GM12878 (cell line): ENCODE results near the gene ANGPTL2. TPM values are rescaled to one million over a fixed set of nuclear protein-coding genes. Genes with fewer than 3 reads are reported as not detected.
"Not testable (repeated sequence)": the region's sequence is repeated elsewhere in the genome, so short reads cannot be mapped to it uniquely, and the experiment has no call there.

Experiments
- ATAC-seq: fragments of 200-7000 bp; cut with Tn5 transposase; 3 replicates; pipeline ENCODE4 v1.9.1; 2020; ENCODE audit warnings: mild to moderate bottlenecking, moderate library complexity
- BruUV-seq: library from RNA; stranded (reverse); fragments of 400-500 nt; replicated peaks from 2 replicates; lab custom pipeline; 2021; lab: Mats Ljungman, UMichigan
- CTCF ChIA-PET: fragments of 300-600 bp; sonication (Branson Sonifier 250); formaldehyde crosslinking; extraction: SDS; loops from one replicate; lab custom pipeline; 2021; ENCODE audit warnings: inconsistent platforms; lab: Yijun Ruan, JAX
- POLR2A ChIA-PET: fragments of 350-600 bp; formaldehyde crosslinking; extraction: SDS; loops from one replicate; lab custom pipeline; 2021; ENCODE audit warnings: inconsistent platforms; lab: Charles Lee
- RAD21 ChIA-PET: fragments of 300-600 bp; sonication (Branson Sonifier 250); formaldehyde crosslinking; loops from one replicate; lab custom pipeline; 2023; ENCODE audit warnings: antibody characterized with exemption; ENCODE audit not compliant: unreplicated experiment; lab: Charles Lee
- SMC1A ChIA-PET: fragments of 300-600 bp; sonication (Branson Sonifier 250); formaldehyde crosslinking; loops from one replicate; lab custom pipeline; 2023; ENCODE audit not compliant: unreplicated experiment, uncharacterized antibody; lab: Charles Lee
- DNase-seq: peaks from one replicate; pipeline ENCODE4 v3.0.0-alpha.2; 2011; ENCODE audit warnings: low read depth, low spot score
- FAIRE-seq: peaks from 3 replicates; lab custom pipeline; 2011; peaks lifted over from hg19 to GRCh38; lab: Jason Lieb, UNC
- H2AFZ ChIP-seq: 2 replicates; pipeline ENCODE4 v1.6.0; 2011; ENCODE audit warnings: low read depth, low read length, control low read depth; ENCODE audit not compliant: control insufficient read depth
- H3K27ac ChIP-seq: 2 replicates; pipeline ENCODE4 v1.5.1; 2011; ENCODE audit warnings: control low read depth; ENCODE audit not compliant: control insufficient read depth, insufficient read depth
- H3K27me3 ChIP-seq, 2 experiments: replicated peaks in 1 of 2; 2 replicates each; pipeline versions ENCODE4 v1.6.0 to v1.6.1; 2011; ENCODE audit warnings: low read length in 1 of 2; ENCODE audit not compliant: control insufficient read depth in 2 of 2, insufficient read depth in 2 of 2
- H3K36me3 ChIP-seq, 2 experiments: 2 replicates each; pipeline ENCODE4 v1.5.1; 2011; ENCODE audit warnings: low read length in 1 of 2; ENCODE audit not compliant: control insufficient read depth in 2 of 2, insufficient read depth in 2 of 2
- H3K4me1 ChIP-seq: 2 replicates; pipeline ENCODE4 v1.6.1; 2011; ENCODE audit warnings: mild to moderate bottlenecking, low read length, moderate library complexity, mixed read lengths; ENCODE audit not compliant: control insufficient read depth, insufficient read depth
- H3K4me2 ChIP-seq: 2 replicates; pipeline ENCODE4 v1.6.0; 2011; ENCODE audit warnings: control low read depth; ENCODE audit not compliant: control insufficient read depth, insufficient read depth
- H3K4me3 ChIP-seq: fragments of 200-600 bp; sonication (generic); 2 replicates; pipeline ENCODE4 v1.5.1; 2016
- H3K79me2 ChIP-seq: 2 replicates; pipeline ENCODE4 v1.6.0; 2011; ENCODE audit warnings: low read length; ENCODE audit not compliant: control insufficient read depth, insufficient read depth
- H3K9ac ChIP-seq: 2 replicates; pipeline ENCODE4 v1.8.0; 2011; ENCODE audit warnings: low read length, control low read depth, mixed read lengths; ENCODE audit not compliant: control insufficient read depth, insufficient read depth
- H3K9me3 ChIP-seq: replicated peaks from 3 replicates; pipeline ENCODE4 v1.5.1; 2011; ENCODE audit warnings: mild to moderate bottlenecking, low read length; ENCODE audit not compliant: control insufficient read depth, insufficient read depth
- H4K20me1 ChIP-seq: 2 replicates; pipeline ENCODE4 v1.6.0; 2011; ENCODE audit not compliant: control insufficient read depth, insufficient read depth
- BHLHE40 ChIP-seq, 2 experiments: fragments of 450-650 bp in 1 of 2; IDR thresholded peaks; 2 replicates each; pipeline ENCODE4 v1.6.1; 2011 to 2017; ENCODE audit warnings: low read depth in 2 of 2, borderline replicate concordance in 1 of 2, improper control_type of control experiment in 1 of 2, low read length in 1 of 2, mild to moderate bottlenecking in 1 of 2
- CHD1 ChIP-seq: IDR thresholded peaks from 2 replicates; pipeline ENCODE4 v1.6.1; 2012; ENCODE audit warnings: low read depth, low read length, improper control_type of control experiment
- HSF1 ChIP-seq: fragments of 150-350 bp; IDR thresholded peaks from 2 replicates; pipeline ENCODE4 v1.6.1; 2014; ENCODE audit warnings: mild to moderate bottlenecking, low read depth, low read length
- PKNOX1 ChIP-seq: fragments of 450-650 bp; IDR thresholded peaks from 2 replicates; pipeline ENCODE4 v1.6.1; 2016; ENCODE audit warnings: mild to moderate bottlenecking
- SRF ChIP-seq, 2 experiments: IDR thresholded peaks; 2 replicates each; pipeline ENCODE4 v1.6.1; 2011; ENCODE audit warnings: low read depth in 2 of 2, low read length in 2 of 2, mild to moderate bottlenecking in 1 of 2, moderate library complexity in 1 of 2
- TCF12 ChIP-seq: IDR thresholded peaks from 2 replicates; pipeline ENCODE4 v1.6.1; 2011; ENCODE audit warnings: low read depth, mild to moderate bottlenecking, low read length
- ZBTB33 ChIP-seq: fragments of 450-650 bp; IDR thresholded peaks from 2 replicates; pipeline ENCODE4 v1.6.1; 2017; ENCODE audit warnings: mild to moderate bottlenecking
- ZSCAN29 ChIP-seq: fragments of 450-650 bp; IDR thresholded peaks from 2 replicates; pipeline ENCODE4 v1.6.1; 2017; ENCODE audit warnings: mild to moderate bottlenecking, moderate library complexity
- WGBS: methylation state at CpG from one replicate; pipeline ENCODE4 v1.1.6; 2016; ENCODE audit warnings: low lambda C conversion rate; ENCODE audit not compliant: insufficient replicate concordance, insufficient coverage; ENCODE audit errors: missing lambda C conversion rate; 5-methylcytosine and 5-hydroxymethylcytosine counted together
- in situ Hi-C: fragments of 300-500 bp; cut with MboI; formaldehyde crosslinking; loops from 9 replicates; pipeline ENCODE4 v1.14.3; 2018; ENCODE audit warnings: mixed read lengths
- intact Hi-C: fragments of 100-400 bp; cut with micrococcal nuclease; formaldehyde crosslinking; loops from one replicate; pipeline ENCODE4 v1.14.2; 2022; ENCODE audit not compliant: unreplicated experiment
- polyA plus RNA-seq, 11 experiments: library from polyadenylated mRNA; depleted of rRNA in 4 of 11; unstranded in 6 of 11; stranded (reverse) in 5 of 11; fragments of >200 nt; fragmentation: Nextera tagmentation in 4 of 11; fragmentation: Illumina TruSeq in 1 of 11; extraction: Ambion mirVana in 4 of 11; extraction: Trizol in 1 of 11; gene quantifications; 1 replicate in 1 of 11; 2 replicates in 10 of 11; pipeline versions ENCODE4 v1.2.1 to v1.2.3, GENCODE V29; 2011 to 2016; ENCODE audit warnings: inconsistent platforms in 2 of 11, missing spikeins in 2 of 11, low read depth in 1 of 11
- total RNA-seq, 4 experiments: library from RNA; depleted of rRNA in 3 of 4; stranded (reverse); fragments of >200 nt in 3 of 4; fragmentation: Illumina TruSeq in 1 of 4; extraction: Trizol in 1 of 4; gene quantifications; 2 replicates each; pipeline versions ENCODE4 v1.2.1 to v1.2.3, GENCODE V29; 2013 to 2021
- TF ChIP-seq, protein P1 (sequence below): IDR thresholded peaks from 2 replicates; pipeline ENCODE4 v1.6.1; 2011; ENCODE audit warnings: borderline replicate concordance, low read depth, mild to moderate bottlenecking, moderate library complexity, low read length; ENCODE audit not compliant: insufficient read depth, poor library complexity, severe bottlenecking

ANGPTL2 gene
- total and polyA plus RNA-seq, 10 of the 15 experiments (the other 5 are each of a cell fraction or from before 2014, with no cell fraction given), result 0.13 to 2.6 (median 0.82) TPM; not detected in 1

- DNase-seq (no peak), ATAC-seq (no peak), FAIRE-seq (no peak)
- SMC1A ChIA-PET, result interaction anchor here (1.0 to 1.9 kb wide), 12 partner anchors 8 to 182 kb away, joined by 3 to 8 read pairs (median 4); no protein-coding TSS in a partner anchor
- Histone ChIP-seq H3K4me2 (no peak overlapping the region), H3K79me2 (no peaks in the 10 kb centered on the region), H3K36me3 (no peaks in the 10 kb centered on the region; a peak in 1 of 4 replicates), H2AFZ (no peak overlapping the region), H3K9ac (no peak overlapping the region), H3K27ac (no peak overlapping the region), H4K20me1 (no peaks in the 10 kb centered on the region), H3K4me3 (no peak overlapping the region), H3K9me3 (no peaks in the 10 kb centered on the region; the same call in 2 of the 3 replicates), H3K4me1 (no peaks in the 10 kb centered on the region), H3K27me3 (no peaks in the 10 kb centered on the region)
- intact Hi-C loops, result no loop called here
- 100% methylated on average over 2 of the region's 2 CpGs for WGBS
- POLR2A ChIA-PET, result interaction anchor here (1.0 to 1.1 kb wide), 2 partner anchors 13 to 63 kb away, joined by 3 to 4 read pairs; no protein-coding TSS in a partner anchor
- BruUV-seq, result no TSS peak
- RAD21 ChIA-PET, result no interaction called here
- in situ Hi-C loops, result no loop called here
- TF ChIP-seq ZBTB33 (no peak), PKNOX1 (no peak), BHLHE40 (IDR thresholded peaks at IDR 0.05; ENCODE audit: borderline replicate concordance in 1 of 2, low read depth in 2 of 2, low read length in 1 of 2) (no peak), SRF (IDR thresholded peaks at IDR 0.05; ENCODE audit: low read depth in 2 of 2, low read length in 2 of 2) (no peak), HSF1 (no peak), CHD1 (no peak), TCF12 (no peak), ZSCAN29 (no peak)
- TF ChIP-seq, protein P1, sequence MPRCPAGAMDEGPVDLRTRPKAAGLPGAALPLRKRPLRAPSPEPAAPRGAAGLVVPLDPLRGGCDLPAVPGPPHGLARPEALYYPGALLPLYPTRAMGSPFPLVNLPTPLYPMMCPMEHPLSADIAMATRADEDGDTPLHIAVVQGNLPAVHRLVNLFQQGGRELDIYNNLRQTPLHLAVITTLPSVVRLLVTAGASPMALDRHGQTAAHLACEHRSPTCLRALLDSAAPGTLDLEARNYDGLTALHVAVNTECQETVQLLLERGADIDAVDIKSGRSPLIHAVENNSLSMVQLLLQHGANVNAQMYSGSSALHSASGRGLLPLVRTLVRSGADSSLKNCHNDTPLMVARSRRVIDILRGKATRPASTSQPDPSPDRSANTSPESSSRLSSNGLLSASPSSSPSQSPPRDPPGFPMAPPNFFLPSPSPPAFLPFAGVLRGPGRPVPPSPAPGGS, result no peak
- CTCF ChIA-PET, result interaction anchor here (0.6 to 1.0 kb wide), 2 partner anchors 17 to 51 kb away, joined by 3 read pairs; no protein-coding TSS in a partner anchor
Measured at GRCh38 chr9:127147251-127147650, 24.8 kb upstream of the ANGPTL2 start.

GRCh38 chr9:127146841-127147240 lies 24.4 kb upstream of the ANGPTL2 start:
- H4K20me1 ChIP-seq, H3K27ac ChIP-seq, H3K79me2 ChIP-seq, FAIRE-seq, BruUV-seq, H3K4me3 ChIP-seq, H2AFZ ChIP-seq, H3K27me3 ChIP-seq, H3K9ac ChIP-seq, DNase-seq, H3K4me1 ChIP-seq, H3K36me3 ChIP-seq, in situ Hi-C loops, H3K9me3 ChIP-seq, RAD21 ChIA-PET, ATAC-seq, intact Hi-C loops, H3K4me2 ChIP-seq: not testable (repeated sequence)
- ChIA-PET CTCF (interaction anchor here (0.6 to 1.0 kb wide), 2 partner anchors 17 to 52 kb away, joined by 3 read pairs; no protein-coding TSS in a partner anchor), POLR2A (interaction anchor here (1.0 to 1.1 kb wide), 2 partner anchors 12 to 63 kb away, joined by 3 to 4 read pairs; no protein-coding TSS in a partner anchor), SMC1A (interaction anchor here (1.0 to 1.9 kb wide), 13 partner anchors 9 to 181 kb away, joined by 3 to 8 read pairs (median 3); no protein-coding TSS in a partner anchor)
